Fibroblast of the conjunctiva (primary cell): ENCODE measurements around the gene SDC4.

Experiments used
- DNase-seq: peaks from one replicate; pipeline ENCODE4 v3.0.0-alpha.2; 2010; ENCODE audit warnings: low read depth

Gene SDC4

DNA sequence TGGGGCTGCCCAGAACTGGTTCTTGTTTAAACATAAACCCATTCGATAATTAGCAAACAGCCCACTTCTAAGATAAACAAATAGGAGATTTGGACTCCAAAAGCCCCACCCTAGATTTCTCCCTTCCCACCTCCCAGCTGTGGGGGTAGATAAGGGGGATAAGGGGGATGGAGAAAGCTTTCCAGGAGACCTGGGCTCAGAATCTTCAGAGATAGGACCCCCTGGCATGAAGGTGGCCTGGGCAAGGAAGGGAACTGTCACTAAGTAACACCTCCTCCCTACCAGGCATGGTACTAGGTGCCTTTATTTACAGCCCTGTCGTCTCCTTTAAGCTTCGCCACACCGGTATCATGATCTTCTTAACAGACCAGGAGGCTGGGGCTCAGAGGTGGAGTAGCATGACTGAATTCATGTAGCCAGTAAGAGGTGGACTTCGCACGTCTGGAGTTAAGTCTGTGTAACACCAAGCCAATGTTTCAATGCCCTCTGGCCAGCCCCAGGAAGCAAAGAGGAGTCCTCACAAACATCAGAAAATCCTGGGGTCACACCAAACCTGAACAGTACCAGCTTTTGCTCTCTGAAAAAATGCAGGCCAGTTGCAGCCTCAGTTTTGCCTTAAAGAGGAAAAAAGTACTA, 4.6 kb downstream of the SDC4 start:
- no peak for DNase-seq

GRCh38 chr20:45342855-45343531, 5.2 kb downstream of the SDC4 start:
- DNase-seq, result no peak

- DNase-seq, result no peak
Observed at GRCh38 chr20:45341939-45342854, 6.0 kb downstream of the SDC4 start.

GRCh38 chr20:45341579-45341938, 6.7 kb downstream of the SDC4 start:
- no peak for DNase-seq

GRCh38 chr20:45340951-45341350, 7.3 kb downstream of the SDC4 start:
- no peak for DNase-seq

DNA sequence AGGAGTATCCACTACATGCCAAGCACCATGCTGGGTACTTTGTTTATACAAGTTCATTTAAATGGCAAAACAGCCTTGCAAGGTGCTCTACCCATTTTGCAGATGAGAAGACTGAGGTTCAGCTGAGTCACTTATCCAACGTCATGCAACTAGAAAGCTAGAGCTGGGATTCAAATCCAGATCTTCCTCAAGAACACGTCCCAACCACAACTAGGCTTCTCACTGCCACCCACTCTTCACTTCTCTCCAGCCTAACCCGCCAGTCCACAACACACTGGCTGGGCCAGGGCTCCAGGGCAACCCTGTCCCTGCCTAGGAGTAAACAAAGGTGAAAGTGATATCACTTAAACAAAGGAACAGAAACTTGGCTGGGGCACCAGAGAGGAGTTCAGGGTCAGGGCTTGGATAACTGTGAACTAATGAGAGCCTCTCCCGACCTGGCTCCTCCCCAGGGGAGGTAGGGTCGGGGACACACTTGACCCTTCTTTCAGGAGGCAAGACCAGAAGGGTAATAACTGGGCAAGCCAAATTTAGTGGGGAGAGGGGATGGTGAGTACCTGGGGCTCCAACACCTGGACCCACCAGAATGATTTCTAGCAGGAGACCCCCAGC, 7.9 kb downstream of the SDC4 start:
- DNase-seq, result no peak

DNA sequence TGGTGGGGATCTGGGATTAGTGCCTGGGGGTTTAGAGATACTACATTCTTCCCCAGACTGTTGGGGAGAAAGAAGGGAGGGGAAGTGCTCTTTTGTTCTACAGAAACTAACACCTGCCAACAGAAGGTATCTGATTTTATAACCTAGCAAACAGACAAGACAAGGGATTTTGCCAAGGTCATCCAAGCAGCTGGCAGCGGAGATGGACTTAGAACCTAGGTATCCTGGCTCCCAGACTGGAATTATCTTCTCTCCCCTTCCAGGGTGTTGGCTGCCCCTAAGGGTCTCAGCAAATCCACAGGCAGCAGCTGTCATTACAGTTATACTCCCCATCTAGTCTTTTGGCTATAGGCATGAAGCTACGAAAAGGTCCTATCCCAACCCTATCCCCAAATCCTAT, 8.4 kb downstream of the SDC4 start:
- no peak for DNase-seq

- no peak for DNase-seq
Observed at GRCh38 chr20:45339084-45339483, 9.1 kb downstream of the SDC4 start.

DNA sequence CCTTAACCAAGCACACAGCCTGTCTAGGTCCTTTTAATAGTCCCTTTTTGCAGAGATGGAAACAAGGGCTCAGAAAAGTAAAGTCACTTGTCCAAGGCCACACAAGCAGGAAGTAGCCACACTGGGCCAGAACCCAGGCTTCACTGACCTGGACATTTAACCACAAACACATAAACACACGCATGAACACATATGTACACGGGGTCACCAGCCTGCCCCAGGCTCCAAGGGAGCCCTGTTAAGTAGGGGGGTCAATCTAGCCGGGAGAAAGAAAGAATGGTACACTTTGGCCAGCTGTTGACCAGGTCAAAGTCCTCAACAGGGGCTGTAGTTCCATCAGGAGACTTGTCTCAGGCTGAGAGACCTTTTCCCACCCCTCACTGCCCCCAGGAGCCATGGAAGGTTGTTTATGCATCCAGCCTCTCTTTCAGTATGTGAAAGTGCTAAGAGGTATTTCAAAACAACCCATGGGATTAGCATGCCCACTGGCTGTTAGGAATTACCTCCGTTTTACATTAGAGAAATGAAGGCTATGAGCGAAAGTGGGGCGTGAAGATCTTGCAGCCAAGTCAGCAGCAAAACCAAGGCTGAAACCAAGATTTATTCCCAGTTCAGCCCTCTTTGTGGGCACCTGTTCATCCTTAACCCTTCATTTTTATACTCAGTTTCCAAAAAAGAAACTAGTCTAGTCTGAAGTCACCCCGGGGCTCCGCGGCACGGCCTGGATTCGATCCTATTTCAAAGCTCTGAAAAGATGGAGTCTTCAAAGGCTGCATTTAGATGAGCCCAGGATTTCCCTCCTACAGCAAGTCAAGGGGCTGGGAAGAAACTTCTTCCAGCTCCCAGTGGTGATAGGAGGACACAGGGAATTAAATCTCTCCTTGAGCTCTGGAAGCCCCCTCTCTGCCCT, 9.8 kb downstream of the SDC4 start:
- no peak for DNase-seq

DNA sequence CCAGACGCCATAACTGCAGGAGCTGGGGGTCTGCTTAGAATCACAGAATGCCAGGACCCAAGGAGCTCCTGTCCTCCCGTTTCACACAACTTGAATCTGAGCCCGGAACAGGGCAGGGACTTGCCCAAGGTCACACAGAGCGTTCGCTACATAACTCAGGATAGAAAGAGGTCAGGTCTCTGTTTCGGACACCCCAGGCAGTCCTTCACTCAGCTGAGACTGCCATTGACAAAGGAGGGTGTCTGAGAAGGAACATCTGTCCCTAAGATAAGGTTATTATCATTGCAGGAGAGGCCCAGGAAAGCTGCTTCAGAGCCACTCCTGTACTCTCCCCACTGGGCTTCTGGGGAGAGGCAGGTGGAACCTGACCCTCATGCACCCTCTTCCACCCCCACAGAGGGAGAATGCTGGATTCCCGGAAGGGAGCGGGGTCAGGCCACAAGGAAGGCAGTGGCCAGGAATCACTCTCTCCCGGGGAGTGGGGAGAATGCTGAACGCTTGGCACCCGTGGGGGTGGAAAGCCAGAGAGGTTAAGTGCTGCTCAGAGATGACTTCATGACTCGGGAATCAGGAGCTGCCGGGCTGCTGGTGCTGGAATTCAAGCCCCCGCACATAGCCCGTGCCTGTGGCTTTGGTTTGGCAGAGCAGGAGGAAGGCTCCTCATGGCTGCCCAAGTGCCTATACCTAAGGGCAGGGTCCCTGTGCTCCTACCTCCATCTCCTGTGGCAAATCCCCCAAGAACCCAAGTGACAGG, 10.7 kb downstream of the SDC4 start:
- DNase-seq, result peak; percentile 66

GRCh38 chr20:45336530-45337366, 11.5 kb downstream of the SDC4 start:
- DNase-seq, result no peak

- no peak for DNase-seq
Observed at GRCh38 chr20:45330476-45330875, 17.7 kb downstream of the SDC4 start.

GRCh38 chr20:45329497-45330319, 18.5 kb downstream of the SDC4 start:
- no peak for DNase-seq

DNA sequence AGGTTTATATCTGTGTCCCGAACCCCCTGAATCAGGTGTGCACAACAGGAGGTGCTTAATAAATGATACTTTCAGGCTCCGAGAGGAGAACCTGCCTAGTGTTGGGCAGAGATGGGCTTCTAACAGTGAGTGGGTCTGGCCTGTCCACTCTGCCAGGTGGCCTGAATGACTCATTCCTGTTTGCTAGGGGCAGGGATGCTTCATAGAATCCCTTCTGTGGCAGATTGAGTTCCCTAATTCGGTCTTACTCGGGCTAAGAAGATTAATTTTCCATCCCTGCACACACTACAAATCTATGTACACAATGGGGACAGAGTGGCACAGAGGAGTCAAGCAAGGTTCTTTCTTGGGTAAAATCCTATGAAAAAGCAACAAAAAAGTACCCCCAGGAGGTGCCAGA, 19.8 kb downstream of the SDC4 start:
- no peak for DNase-seq

- no peak for DNase-seq
Observed at GRCh38 chr20:45325371-45325770, 22.9 kb downstream of the SDC4 start.

GRCh38 chr20:45323731-45324130, 24.5 kb downstream of the SDC4 start:
- DNase-seq, result no peak

DNA sequence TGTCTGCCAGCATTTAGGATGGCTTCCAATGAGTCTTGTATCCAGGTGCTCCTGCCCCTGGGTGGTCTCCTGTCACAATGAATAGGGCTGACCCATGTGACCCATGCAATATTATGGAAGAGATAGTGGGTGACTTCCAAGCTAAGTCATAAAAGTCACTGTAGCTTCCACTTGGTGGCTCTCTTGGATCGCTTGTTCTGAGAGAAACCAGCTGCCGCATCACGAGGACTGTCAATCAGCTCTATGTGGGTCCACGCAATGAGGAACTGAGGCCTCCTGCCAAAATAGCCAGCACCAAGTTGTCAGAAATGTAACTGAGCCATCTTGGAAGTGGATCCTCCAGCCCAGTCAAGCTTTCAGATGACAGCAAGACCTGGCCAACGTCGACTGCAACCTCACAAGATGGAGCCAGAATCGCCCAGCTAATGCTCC, 25.3 kb downstream of the SDC4 start:
- no peak for DNase-seq

GRCh38 chr20:45320948-45321595, 27.2 kb downstream of the SDC4 start:
- no peak for DNase-seq
